IMR-90 (cell line): ENCODE measurements around the gene ANO4.

Experiments used
- CEBPB ChIP-seq: IDR thresholded peaks from 2 replicates; pipeline ENCODE4 v1.6.1; 2012; ENCODE audit warnings: low read depth, low read length, improper control_type of control experiment
- CHD1 ChIP-seq: IDR thresholded peaks from 2 replicates; pipeline ENCODE4 v1.6.1; 2012; ENCODE audit warnings: low read depth, low read length, improper control_type of control experiment
- MAFK ChIP-seq: IDR thresholded peaks from 2 replicates; pipeline ENCODE4 v1.6.1; 2012; ENCODE audit warnings: low read depth, low read length, improper control_type of control experiment
- MXI1 ChIP-seq: IDR thresholded peaks from 2 replicates; pipeline ENCODE4 v1.6.1; 2012; ENCODE audit warnings: low read depth, mild to moderate bottlenecking, low read length, moderate library complexity, borderline replicate concordance
- POLR2A ChIP-seq: IDR thresholded peaks from 2 replicates; pipeline ENCODE4 v1.6.1; 2012; ENCODE audit warnings: mild to moderate bottlenecking, low read depth, low read length
- RCOR1 ChIP-seq: IDR thresholded peaks from 2 replicates; pipeline ENCODE4 v1.6.1; 2012; ENCODE audit warnings: mild to moderate bottlenecking, low read length, improper control_type of control experiment; ENCODE audit not compliant: insufficient replicate concordance
- RFX5 ChIP-seq: IDR thresholded peaks from 2 replicates; pipeline ENCODE4 v1.8.0; 2012; ENCODE audit warnings: low read depth, mild to moderate bottlenecking, low read length, moderate library complexity
- SMC3 ChIP-seq: fragments of 150-350 bp; IDR thresholded peaks from 2 replicates; pipeline ENCODE4 v1.6.1; 2016; ENCODE audit warnings: low read depth, mild to moderate bottlenecking, antibody characterized with exemption, low read length, moderate library complexity
- TF ChIP-seq, protein P1 (sequence below): conservative IDR thresholded peaks from 2 replicates; pipeline ENCODE4 v1.5.1; 2012; ENCODE audit warnings: mild to moderate bottlenecking, low read depth, low read length, improper control_type of control experiment
- TF ChIP-seq, protein P2 (sequence below): fragments of 150-350 bp; IDR thresholded peaks from 2 replicates; pipeline ENCODE4 v1.6.1; 2016; ENCODE audit warnings: low read depth, mild to moderate bottlenecking, low read length, moderate library complexity, borderline replicate concordance

DNA sequence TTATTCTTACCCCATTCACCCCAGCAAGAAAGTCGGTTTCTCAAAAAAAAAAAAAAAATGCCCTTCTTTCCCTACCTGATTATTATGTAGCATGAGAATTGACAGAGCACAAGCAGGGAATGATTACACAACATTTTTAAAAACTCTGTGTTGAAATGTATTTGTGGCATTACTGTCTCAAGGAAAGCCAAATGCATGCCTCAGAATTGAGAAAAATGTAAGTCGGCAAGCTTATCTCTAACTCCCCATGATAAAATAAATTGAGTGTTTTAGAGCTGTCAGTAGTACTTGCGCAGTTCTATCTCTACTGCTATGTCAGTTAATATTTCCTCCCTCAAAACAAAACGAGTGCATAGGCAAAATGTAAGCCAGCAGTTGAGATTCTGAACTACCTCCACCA, 25.7 kb downstream of the ANO4 start:
- TF ChIP-seq, protein P1, sequence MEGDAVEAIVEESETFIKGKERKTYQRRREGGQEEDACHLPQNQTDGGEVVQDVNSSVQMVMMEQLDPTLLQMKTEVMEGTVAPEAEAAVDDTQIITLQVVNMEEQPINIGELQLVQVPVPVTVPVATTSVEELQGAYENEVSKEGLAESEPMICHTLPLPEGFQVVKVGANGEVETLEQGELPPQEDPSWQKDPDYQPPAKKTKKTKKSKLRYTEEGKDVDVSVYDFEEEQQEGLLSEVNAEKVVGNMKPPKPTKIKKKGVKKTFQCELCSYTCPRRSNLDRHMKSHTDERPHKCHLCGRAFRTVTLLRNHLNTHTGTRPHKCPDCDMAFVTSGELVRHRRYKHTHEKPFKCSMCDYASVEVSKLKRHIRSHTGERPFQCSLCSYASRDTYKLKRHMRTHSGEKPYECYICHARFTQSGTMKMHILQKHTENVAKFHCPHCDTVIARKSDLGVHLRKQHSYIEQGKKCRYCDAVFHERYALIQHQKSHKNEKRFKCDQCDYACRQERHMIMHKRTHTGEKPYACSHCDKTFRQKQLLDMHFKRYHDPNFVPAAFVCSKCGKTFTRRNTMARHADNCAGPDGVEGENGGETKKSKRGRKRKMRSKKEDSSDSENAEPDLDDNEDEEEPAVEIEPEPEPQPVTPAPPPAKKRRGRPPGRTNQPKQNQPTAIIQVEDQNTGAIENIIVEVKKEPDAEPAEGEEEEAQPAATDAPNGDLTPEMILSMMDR = no peak
- TF ChIP-seq RFX5 (no peak), POLR2A (no peak), MXI1 (no peak), SMC3 (no peak), RCOR1 (no peak), MAFK (no peak), CEBPB (peak; percentile 61), CHD1 (no peak)
- TF ChIP-seq, protein P2, sequence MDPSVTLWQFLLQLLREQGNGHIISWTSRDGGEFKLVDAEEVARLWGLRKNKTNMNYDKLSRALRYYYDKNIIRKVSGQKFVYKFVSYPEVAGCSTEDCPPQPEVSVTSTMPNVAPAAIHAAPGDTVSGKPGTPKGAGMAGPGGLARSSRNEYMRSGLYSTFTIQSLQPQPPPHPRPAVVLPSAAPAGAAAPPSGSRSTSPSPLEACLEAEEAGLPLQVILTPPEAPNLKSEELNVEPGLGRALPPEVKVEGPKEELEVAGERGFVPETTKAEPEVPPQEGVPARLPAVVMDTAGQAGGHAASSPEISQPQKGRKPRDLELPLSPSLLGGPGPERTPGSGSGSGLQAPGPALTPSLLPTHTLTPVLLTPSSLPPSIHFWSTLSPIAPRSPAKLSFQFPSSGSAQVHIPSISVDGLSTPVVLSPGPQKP = no peak
